ENCODE measurements around the gene PRKAG2.

PRKAG2 gene

DNA sequence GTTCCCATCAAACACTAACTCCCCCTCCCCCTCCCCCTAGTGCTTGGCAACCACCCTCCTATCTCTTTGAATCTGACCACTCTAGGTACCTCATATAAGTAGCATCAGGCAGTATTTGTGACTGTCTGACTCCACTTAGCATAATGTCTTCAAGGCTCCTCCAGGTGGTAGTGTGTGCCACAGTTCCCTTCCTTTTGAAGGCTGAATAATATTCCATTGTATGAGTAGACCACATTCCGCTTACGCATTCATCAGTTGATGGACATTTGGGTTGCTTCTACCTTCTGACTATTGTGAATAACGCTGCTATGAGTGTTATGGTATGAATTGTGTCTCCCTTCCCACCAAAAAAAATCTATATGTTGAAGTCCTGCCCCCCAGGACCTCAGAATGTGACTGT lies 89.6 kb downstream of the PRKAG2 start:
- H3K36me3 ChIP-seq (ENCODE audit: control insufficient read depth, insufficient read depth, low read length), result no peaks in the 10 kb centered on the region
- H3K27me3 ChIP-seq (replicated peaks; ENCODE audit: control insufficient read depth, insufficient read depth, low read length), result no peaks in the 10 kb centered on the region
- TF ChIP-seq, protein P1, sequence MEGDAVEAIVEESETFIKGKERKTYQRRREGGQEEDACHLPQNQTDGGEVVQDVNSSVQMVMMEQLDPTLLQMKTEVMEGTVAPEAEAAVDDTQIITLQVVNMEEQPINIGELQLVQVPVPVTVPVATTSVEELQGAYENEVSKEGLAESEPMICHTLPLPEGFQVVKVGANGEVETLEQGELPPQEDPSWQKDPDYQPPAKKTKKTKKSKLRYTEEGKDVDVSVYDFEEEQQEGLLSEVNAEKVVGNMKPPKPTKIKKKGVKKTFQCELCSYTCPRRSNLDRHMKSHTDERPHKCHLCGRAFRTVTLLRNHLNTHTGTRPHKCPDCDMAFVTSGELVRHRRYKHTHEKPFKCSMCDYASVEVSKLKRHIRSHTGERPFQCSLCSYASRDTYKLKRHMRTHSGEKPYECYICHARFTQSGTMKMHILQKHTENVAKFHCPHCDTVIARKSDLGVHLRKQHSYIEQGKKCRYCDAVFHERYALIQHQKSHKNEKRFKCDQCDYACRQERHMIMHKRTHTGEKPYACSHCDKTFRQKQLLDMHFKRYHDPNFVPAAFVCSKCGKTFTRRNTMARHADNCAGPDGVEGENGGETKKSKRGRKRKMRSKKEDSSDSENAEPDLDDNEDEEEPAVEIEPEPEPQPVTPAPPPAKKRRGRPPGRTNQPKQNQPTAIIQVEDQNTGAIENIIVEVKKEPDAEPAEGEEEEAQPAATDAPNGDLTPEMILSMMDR (IDR thresholded peaks at IDR 0.05; ENCODE audit: insufficient read depth, low read length, poor library complexity, severe bottlenecking), result no peak
- no peak overlapping the region for H3K4me3 ChIP-seq (replicated peaks; ENCODE audit: low read depth, low read length)
- DNase-seq (ENCODE audit: extremely low read depth, insufficient read length), result no peak

DNA sequence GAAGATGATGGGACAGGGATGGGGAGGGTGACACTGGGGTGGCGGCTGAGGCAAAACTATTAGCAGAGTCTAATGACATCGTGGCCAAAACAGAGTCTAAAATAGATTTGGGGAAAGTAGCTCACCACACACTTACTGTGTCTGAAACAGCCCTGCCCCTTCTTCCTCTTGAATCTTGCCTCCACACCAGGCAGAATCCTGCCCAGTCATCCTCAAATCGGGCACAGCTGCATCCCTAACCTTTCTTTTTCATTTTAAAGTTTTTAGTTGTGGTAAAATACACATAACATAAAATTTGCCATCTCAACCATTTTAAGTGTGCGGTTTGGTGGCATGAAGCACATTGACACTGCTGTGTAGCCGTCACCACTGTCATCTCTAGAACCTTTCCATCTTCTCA lies 90.0 kb downstream of the PRKAG2 start:
- Histone ChIP-seq H3K27me3 (replicated peaks; ENCODE audit: control insufficient read depth, insufficient read depth, low read length) (no peaks in the 10 kb centered on the region), H3K4me3 (replicated peaks; ENCODE audit: low read depth, low read length) (no peak overlapping the region), H3K36me3 (ENCODE audit: control insufficient read depth, insufficient read depth, low read length) (no peaks in the 10 kb centered on the region)
- TF ChIP-seq, protein P1 (IDR thresholded peaks at IDR 0.05; ENCODE audit: insufficient read depth, low read length, poor library complexity, severe bottlenecking), result no peak
- no peak for DNase-seq (ENCODE audit: extremely low read depth, insufficient read length)

DNA sequence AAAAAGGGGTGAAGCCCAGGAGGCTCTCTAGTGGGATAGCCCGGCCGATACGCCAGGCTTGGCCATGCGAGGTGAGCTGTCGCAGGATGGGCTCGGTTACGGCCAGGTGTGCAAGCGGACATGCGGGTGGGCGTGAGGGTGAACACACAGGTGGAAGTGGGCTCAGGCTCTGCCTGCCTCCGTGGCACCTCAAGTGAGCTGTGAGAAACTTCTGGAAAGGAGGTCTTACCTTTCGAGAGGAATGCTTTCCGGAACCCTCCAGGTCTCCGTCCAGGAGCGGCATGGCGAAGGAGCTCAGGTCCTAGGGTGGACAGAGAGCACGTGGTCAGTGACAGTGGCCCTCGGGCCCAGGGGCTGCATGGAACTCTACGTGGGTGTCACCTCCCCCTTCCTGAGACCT lies 90.7 kb downstream of the PRKAG2 start:
- TF ChIP-seq, protein P1 (IDR thresholded peaks at IDR 0.05; ENCODE audit: insufficient read depth, low read length, poor library complexity, severe bottlenecking), result no peak
- DNase-seq (ENCODE audit: extremely low read depth, insufficient read length), result no peak
- H3K4me3 ChIP-seq (replicated peaks; ENCODE audit: low read depth, low read length), result no peak overlapping the region
- no peaks in the 10 kb centered on the region for H3K36me3 ChIP-seq (ENCODE audit: control insufficient read depth, insufficient read depth, low read length)
- no peaks in the 10 kb centered on the region for H3K27me3 ChIP-seq (replicated peaks; ENCODE audit: control insufficient read depth, insufficient read depth, low read length)

DNA sequence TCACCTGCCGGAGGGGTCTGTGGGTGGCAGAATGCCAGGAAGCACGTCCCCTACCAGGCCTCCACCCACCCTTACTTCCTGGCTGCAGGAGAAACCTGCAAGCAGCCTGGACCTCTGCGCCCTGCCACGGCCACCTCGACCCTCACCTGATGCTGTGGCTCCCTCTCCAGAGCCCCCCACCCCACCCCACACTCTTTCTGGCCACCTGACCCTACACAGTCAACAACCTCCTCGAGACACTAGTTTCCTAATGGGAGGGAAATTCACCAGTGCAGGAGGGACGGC lies 91.3 kb downstream of the PRKAG2 start:
- H3K36me3 ChIP-seq (ENCODE audit: control insufficient read depth, insufficient read depth, low read length), result no peaks in the 10 kb centered on the region
- DNase-seq (ENCODE audit: extremely low read depth, insufficient read length), result no peak
- TF ChIP-seq, protein P1 (IDR thresholded peaks at IDR 0.05; ENCODE audit: insufficient read depth, low read length, poor library complexity, severe bottlenecking), result no peak
- no peak overlapping the region for H3K4me3 ChIP-seq (replicated peaks; ENCODE audit: low read depth, low read length)
- H3K27me3 ChIP-seq (replicated peaks; ENCODE audit: control insufficient read depth, insufficient read depth, low read length), result no peaks in the 10 kb centered on the region

DNA sequence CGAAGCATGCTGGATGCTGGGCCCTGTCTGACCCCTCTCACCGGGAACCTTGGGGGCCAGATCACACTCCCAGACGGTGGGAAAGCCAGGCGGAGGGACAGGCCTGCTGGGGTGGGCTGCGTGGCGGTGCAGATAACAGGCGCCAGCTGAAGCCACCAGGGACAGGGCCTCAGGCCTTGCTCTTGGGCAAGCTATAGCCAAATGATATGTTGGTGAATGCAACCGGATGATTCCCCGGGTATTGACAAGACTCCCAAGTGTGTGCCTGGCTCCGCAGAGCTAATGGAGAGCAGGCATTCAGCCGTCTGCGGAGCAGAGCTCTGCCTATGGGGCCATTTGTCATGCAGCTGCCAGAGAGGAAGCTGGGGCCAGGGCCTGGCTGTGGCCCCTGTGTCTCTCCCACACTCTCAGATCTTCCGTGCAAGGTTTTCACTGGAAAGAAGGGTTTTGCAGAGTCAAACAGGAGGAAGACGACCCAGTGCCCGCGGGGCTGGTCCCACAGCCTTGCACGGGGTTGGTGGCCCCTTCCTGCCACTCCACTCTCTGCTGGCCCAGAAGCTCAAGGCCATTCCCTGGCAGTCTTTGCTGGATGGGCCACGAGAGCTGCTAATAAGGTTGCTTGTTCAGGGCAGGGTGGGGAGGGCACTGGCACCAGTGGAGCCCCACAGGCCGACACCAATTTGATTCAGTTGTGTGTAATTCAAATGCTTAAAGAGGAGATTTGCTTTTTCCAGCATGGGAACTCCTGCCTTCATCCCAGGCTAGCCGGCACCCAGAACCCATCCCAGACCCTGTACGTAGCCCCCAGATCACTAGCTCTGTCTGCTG lies 91.8 kb downstream of the PRKAG2 start:
- H3K36me3 ChIP-seq (ENCODE audit: control insufficient read depth, insufficient read depth, low read length), result no peaks in the 10 kb centered on the region
- H3K4me3 ChIP-seq (replicated peaks; ENCODE audit: low read depth, low read length), result no peak overlapping the region
- no peaks in the 10 kb centered on the region for H3K27me3 ChIP-seq (replicated peaks; ENCODE audit: control insufficient read depth, insufficient read depth, low read length)
- TF ChIP-seq, protein P1 (IDR thresholded peaks at IDR 0.05; ENCODE audit: insufficient read depth, low read length, poor library complexity, severe bottlenecking), result no peak
- no peak for DNase-seq (ENCODE audit: extremely low read depth, insufficient read length)
